ENCODE measurements around the gene SNRPA.

DNA sequence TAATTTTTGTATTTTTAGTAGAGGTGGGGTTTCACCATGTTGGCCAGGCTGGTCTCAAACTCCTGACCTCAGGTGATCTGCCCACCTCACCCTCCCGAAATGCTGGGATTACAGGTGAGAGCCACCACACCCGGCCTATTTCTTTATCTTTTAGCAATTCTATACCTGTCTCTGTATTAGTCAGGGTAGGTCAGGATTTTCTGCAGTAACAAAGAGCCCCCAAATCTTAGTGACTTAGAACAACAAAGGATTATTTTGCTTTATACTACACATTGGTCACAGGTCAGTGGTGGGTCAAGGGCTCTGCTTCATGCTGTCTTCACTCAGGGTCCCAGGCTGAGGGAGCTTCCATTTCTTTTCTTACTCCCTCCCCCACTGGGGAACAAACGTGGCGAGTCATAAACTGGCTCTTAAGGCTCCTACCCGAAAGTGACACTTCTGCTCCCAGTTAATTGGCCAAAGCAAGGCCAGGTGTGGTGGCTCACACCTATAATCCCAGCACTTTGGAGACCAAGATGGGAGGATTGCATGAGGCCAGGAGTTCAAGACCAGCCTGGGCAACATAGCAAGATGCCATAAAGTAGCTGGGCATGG is 27.2 kb upstream of the SNRPA start:
- TF ChIP-seq POLR2AphosphoS5 (IDR thresholded peaks at IDR 0.05) = no peak
- no peak for TF ChIP-seq POLR2A (IDR thresholded peaks at IDR 0.05)
- TF ChIP-seq, protein P1, sequence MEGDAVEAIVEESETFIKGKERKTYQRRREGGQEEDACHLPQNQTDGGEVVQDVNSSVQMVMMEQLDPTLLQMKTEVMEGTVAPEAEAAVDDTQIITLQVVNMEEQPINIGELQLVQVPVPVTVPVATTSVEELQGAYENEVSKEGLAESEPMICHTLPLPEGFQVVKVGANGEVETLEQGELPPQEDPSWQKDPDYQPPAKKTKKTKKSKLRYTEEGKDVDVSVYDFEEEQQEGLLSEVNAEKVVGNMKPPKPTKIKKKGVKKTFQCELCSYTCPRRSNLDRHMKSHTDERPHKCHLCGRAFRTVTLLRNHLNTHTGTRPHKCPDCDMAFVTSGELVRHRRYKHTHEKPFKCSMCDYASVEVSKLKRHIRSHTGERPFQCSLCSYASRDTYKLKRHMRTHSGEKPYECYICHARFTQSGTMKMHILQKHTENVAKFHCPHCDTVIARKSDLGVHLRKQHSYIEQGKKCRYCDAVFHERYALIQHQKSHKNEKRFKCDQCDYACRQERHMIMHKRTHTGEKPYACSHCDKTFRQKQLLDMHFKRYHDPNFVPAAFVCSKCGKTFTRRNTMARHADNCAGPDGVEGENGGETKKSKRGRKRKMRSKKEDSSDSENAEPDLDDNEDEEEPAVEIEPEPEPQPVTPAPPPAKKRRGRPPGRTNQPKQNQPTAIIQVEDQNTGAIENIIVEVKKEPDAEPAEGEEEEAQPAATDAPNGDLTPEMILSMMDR (IDR thresholded peaks at IDR 0.05) = no peak
